ENCODE measurements around the gene SNX9.

DNA sequence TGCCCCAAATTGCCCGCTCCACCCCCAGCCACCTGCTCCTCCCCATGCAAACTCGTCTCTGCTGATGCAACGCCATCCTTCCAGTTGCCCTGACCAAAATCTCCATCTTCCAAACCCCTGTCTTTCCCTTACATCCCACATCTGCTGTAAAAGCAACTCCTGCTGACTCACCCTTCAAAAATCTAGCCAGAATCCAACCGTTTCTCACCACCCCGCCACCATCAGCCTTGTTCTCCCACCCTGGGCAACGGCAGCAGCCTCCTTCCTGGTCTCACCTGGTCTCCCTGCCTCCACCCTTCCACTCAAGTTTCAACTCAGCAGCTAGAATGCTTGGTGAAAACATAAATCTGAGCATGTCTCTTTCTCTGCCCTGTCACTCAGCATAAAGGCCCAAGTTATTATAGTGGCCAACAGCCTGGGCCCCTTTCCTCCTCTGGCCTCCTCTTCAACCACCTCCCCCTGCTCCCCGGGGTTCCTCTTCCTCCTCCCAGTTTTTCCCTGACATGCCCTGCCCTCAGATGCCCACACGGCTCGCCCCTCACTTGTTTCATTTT is 151.4 kb downstream of the SNX9 start:
- TF ChIP-seq CTCF (IDR thresholded peaks at IDR 0.05 in 2 of 3, conservative IDR thresholded peaks at IDR 0.05 in 1 of 3; ENCODE audit: control insufficient read depth in 2 of 3, extremely low read depth in 1 of 3, insufficient read depth in 1 of 3, low read depth in 3 of 3, low read length in 3 of 3) (no peak), FOXK2 (IDR thresholded peaks at IDR 0.05) (no peak), KDM1A (IDR thresholded peaks at IDR 0.05; ENCODE audit: borderline replicate concordance) (no peak), USF1 (IDR thresholded peaks at IDR 0.05; ENCODE audit: borderline replicate concordance, extremely low read length, insufficient read depth, low read depth, low read length) (no peak), ZNF24 (IDR thresholded peaks at IDR 0.05) (no peak), RFX5 (IDR thresholded peaks at IDR 0.05; ENCODE audit: low read depth, low read length) (no peak), RCOR1 (conservative IDR thresholded peaks at IDR 0.05; ENCODE audit: low read depth, low read length) (no peak), POLR2A (IDR thresholded peaks at IDR 0.05; ENCODE audit: low read depth, low read length) (no peak), ZBTB33 (IDR thresholded peaks at IDR 0.05) (no peak)
- TF ChIP-seq, protein P1, sequence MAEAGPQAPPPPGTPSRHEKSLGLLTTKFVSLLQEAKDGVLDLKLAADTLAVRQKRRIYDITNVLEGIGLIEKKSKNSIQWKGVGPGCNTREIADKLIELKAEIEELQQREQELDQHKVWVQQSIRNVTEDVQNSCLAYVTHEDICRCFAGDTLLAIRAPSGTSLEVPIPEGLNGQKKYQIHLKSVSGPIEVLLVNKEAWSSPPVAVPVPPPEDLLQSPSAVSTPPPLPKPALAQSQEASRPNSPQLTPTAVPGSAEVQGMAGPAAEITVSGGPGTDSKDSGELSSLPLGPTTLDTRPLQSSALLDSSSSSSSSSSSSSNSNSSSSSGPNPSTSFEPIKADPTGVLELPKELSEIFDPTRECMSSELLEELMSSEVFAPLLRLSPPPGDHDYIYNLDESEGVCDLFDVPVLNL (IDR thresholded peaks at IDR 0.05; ENCODE audit: low read depth, low read length): no peak
